HG03064 (cell line): ENCODE measurements around the gene MAP4K3.

Source experiments
- ATAC-seq: cut with Tn5 transposase; IDR thresholded peaks from one replicate; pipeline ENCODE4 v1.9.1; 2021; ENCODE audit warnings: low read depth; ENCODE audit not compliant: unreplicated experiment

The MAP4K3 gene

DNA sequence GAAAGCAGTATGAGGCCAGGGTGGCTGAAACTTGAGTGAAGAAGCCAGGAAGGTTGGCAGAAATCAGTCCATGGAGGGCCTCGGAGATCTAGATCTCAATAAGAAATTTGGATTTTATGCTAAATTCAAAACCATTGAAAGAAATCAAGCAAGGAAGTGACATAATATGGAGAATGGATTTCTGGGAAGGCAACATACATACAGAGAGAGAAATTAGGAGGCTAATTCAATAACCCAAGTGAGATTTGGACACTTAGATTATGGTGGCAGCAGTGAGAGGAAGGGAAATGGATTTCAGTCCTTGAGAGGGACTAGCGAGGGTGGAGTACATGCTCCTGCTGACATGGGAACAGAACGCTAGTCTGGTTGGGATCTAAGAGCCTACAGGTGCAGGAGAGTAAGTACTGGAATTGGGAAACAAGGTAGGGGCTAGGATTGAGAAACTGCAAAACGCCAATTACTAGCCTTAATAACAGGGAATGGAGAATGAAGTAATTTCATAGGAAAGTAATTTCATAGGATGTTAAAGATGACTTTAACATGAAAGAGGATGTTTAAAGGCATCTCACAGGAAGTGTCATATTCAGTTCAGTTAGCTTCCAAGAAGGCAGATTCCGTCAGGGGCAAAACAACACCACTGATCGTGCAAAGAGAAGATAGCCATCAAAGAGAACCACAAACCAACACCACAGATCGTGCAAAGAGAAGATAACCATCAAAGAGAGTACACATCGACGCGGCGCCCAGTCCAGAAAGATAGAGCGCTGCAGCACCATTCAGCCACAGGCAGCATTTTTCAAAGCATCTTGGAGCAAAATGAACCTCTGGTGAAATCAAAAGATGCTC is 220.5 kb downstream of the MAP4K3 start:
- no peak for ATAC-seq

DNA sequence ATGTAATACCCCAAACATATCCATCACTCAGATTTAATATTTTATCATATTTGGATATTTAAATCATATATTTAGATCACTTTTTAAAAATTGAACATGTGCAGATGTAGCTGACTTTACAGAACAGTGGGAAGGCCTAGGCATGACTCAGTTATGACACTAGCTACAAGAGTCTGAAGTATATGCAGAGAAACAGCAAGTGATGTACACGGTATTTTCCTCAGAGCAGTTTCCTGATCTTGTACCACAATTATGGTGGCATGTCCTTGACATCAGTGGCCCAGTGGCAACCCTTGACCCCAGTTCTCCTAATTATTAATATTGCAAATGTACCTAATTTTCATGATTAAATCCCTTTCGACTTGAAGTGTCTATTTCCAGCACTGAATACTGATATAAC is 221.5 kb downstream of the MAP4K3 start:
- no peak for ATAC-seq

- ATAC-seq, result no peak
These were observed 224.1 kb downstream of the MAP4K3 start for GRCh38 chr2:39213015-39213414.

DNA sequence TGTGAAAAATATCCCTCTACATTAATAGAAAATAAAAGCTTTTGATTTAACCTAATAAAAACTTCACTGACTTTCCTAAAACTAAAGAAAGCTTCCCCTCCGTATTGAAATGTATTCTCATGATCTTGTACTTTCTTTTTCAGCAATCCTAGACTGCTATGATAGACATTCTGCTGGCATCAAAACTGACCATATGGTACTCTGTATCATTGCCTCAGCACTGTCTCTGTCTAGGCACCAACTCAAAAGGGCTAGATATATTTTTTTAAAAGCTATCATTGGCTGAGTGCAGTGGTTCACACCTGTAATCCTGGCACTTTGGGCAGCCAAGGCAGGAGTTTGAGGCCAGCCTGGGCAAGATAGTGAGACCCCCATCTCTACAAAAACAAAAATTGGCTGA is 226.2 kb downstream of the MAP4K3 start:
- no peak for ATAC-seq

DNA sequence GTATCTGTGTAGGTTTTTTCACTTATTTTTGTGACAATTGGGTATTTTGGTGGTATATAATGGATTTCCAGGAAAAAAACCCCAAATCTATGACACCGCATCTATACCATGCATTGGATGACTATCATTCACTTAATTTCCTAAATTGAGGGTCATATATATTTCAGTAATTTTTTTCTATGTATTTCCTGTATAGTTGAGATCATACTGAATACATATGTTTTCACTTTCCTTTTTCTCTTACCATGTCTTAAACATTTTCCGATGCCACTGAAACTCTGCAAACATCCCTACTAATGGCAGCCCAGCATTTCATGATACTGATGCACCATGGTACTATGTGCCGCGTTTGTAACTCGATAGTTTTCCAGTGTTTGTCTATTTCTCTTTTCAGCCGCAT is 233.7 kb downstream of the MAP4K3 start:
- ATAC-seq, result no peak

GRCh38 chr2:39202639-39203369 is 234.3 kb downstream of the MAP4K3 start:
- no peak for ATAC-seq
